Measurements from ENCODE around the gene PLAAT5.

The PLAAT5 gene

GRCh38 chr11:63485777-63486176 is 5.2 kb downstream of the PLAAT5 start:
- Histone ChIP-seq H3K36me3 (ENCODE audit: control insufficient read depth, insufficient read depth, low read length) (no peaks in the 10 kb centered on the region), H3K4me3 (ENCODE audit: extremely low read depth, insufficient read depth, low read length, poor library complexity, severe bottlenecking) (no peak overlapping the region), H3K9me3 (ENCODE audit: control insufficient read depth, low read length) (peaks cover 9% of the 10 kb centered on the region), H3K4me1 (ENCODE audit: control insufficient read depth, insufficient read depth, low read length, poor library complexity, severe bottlenecking) (no peaks in the 10 kb centered on the region), H3K27ac (ENCODE audit: low read depth, low read length, severe bottlenecking) (no peak overlapping the region)
- WGBS, 2 experiments (ENCODE audit: insufficient coverage in 2 of 2), result 80% methylated on average over 1 of the region's 3 CpGs; no CpG with 5 or more reads in 1 of the 2 experiments

GRCh38 chr11:63480039-63480438 is 10.9 kb downstream of the PLAAT5 start:
- Histone ChIP-seq H3K4me3 (ENCODE audit: extremely low read depth, insufficient read depth, low read length, poor library complexity, severe bottlenecking) (no peak overlapping the region), H3K27ac (ENCODE audit: low read depth, low read length, severe bottlenecking) (no peak overlapping the region), H3K36me3 (ENCODE audit: control insufficient read depth, insufficient read depth, low read length) (no peaks in the 10 kb centered on the region), H3K4me1 (ENCODE audit: control insufficient read depth, insufficient read depth, low read length, poor library complexity, severe bottlenecking) (no peaks in the 10 kb centered on the region), H3K9me3 (ENCODE audit: control insufficient read depth, low read length) (peaks cover 11% of the 10 kb centered on the region)
- 90 to 94% methylated on average over 5 to 6 of the region's 6 CpGs for WGBS, 2 experiments (ENCODE audit: insufficient coverage in 2 of 2)

DNA sequence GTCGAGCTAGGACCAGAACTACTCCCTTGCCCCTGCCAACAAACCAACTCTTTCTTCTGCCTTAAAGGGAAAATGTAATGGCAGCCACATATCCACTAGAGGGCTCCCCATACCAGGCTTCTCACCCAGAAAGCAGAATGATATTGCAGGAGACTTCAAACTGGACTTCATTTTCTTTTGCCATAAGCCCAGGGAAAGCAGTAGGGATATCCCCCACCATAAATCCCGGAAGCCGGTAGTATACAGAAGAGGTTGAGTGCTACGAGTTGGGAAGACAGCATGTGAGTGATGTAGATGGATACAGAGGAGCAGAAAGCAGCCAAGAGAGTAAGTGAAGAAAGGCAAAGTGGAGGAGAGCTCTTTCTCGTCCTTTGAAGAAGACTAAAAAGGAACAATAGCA is 12.1 kb downstream of the PLAAT5 start:
- Histone ChIP-seq H3K27ac (ENCODE audit: low read depth, low read length, severe bottlenecking) (no peak overlapping the region), H3K36me3 (ENCODE audit: control insufficient read depth, insufficient read depth, low read length) (no peaks in the 10 kb centered on the region), H3K4me1 (ENCODE audit: control insufficient read depth, insufficient read depth, low read length, poor library complexity, severe bottlenecking) (no peaks in the 10 kb centered on the region), H3K9me3 (ENCODE audit: control insufficient read depth, low read length) (peaks cover 8% of the 10 kb centered on the region), H3K4me3 (ENCODE audit: extremely low read depth, insufficient read depth, low read length, poor library complexity, severe bottlenecking) (no peak overlapping the region)
- 4 to 43% methylated on average over 2 to 3 of the region's 5 CpGs for WGBS, 2 experiments (ENCODE audit: insufficient coverage in 2 of 2)

DNA sequence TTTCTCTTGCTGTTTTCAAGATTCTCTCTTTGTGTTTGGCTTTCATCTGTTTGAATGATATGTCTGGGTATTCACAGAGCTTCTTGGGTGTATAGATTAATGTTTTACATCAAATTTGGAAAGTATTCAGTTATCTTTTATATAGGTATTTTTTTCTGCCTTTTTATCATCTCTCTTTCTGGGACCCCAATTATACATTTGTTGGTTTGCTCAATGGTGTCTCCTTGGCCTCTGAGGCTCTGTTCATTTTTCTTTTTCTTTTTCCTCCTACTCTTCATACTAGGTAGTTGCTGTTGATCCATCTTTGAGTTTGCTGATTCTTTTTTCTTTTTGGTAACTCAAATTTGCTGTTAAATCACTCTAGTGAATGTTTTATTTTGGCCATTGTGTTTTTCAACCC is 14.3 kb downstream of the PLAAT5 start:
- H3K9me3 ChIP-seq (ENCODE audit: control insufficient read depth, low read length), result peaks cover 8% of the 10 kb centered on the region
- no peaks in the 10 kb centered on the region for H3K4me1 ChIP-seq (ENCODE audit: control insufficient read depth, insufficient read depth, low read length, poor library complexity, severe bottlenecking)
- H3K27ac ChIP-seq (ENCODE audit: low read depth, low read length, severe bottlenecking), result no peak overlapping the region
- H3K4me3 ChIP-seq (ENCODE audit: extremely low read depth, insufficient read depth, low read length, poor library complexity, severe bottlenecking), result no peak overlapping the region
- no peaks in the 10 kb centered on the region for H3K36me3 ChIP-seq (ENCODE audit: control insufficient read depth, insufficient read depth, low read length)

- 40% methylated on average over 1 of the region's 3 CpGs; no CpG with 5 or more reads in 1 of the 2 experiments for WGBS, 2 experiments (ENCODE audit: insufficient coverage in 2 of 2)
- no peaks in the 10 kb centered on the region for H3K4me1 ChIP-seq (ENCODE audit: control insufficient read depth, insufficient read depth, low read length, poor library complexity, severe bottlenecking)
- H3K9me3 ChIP-seq (ENCODE audit: control insufficient read depth, low read length), result peaks cover 8% of the 10 kb centered on the region
- no peak overlapping the region for H3K4me3 ChIP-seq (ENCODE audit: extremely low read depth, insufficient read depth, low read length, poor library complexity, severe bottlenecking)
- no peaks in the 10 kb centered on the region for H3K36me3 ChIP-seq (ENCODE audit: control insufficient read depth, insufficient read depth, low read length)
- no peak overlapping the region for H3K27ac ChIP-seq (ENCODE audit: low read depth, low read length, severe bottlenecking)
Measured at GRCh38 chr11:63472372-63472771, 18.6 kb downstream of the PLAAT5 start.

GRCh38 chr11:63470311-63470710 is 20.7 kb downstream of the PLAAT5 start:
- Histone ChIP-seq H3K4me3 (ENCODE audit: extremely low read depth, insufficient read depth, low read length, poor library complexity, severe bottlenecking) (no peak overlapping the region), H3K9me3 (ENCODE audit: control insufficient read depth, low read length) (no peaks in the 10 kb centered on the region), H3K27ac (ENCODE audit: low read depth, low read length, severe bottlenecking) (no peak overlapping the region), H3K4me1 (ENCODE audit: control insufficient read depth, insufficient read depth, low read length, poor library complexity, severe bottlenecking) (no peaks in the 10 kb centered on the region), H3K36me3 (ENCODE audit: control insufficient read depth, insufficient read depth, low read length) (no peaks in the 10 kb centered on the region)
- no CpG with 5 or more reads among the region's 3 CpGs for WGBS, 2 experiments (ENCODE audit: insufficient coverage in 2 of 2)

- H3K27ac ChIP-seq (ENCODE audit: low read depth, low read length, severe bottlenecking), result no peak overlapping the region
- H3K36me3 ChIP-seq (ENCODE audit: control insufficient read depth, insufficient read depth, low read length), result no peaks in the 10 kb centered on the region
- no peaks in the 10 kb centered on the region for H3K9me3 ChIP-seq (ENCODE audit: control insufficient read depth, low read length)
- no peak overlapping the region for H3K4me3 ChIP-seq (ENCODE audit: extremely low read depth, insufficient read depth, low read length, poor library complexity, severe bottlenecking)
- H3K4me1 ChIP-seq (ENCODE audit: control insufficient read depth, insufficient read depth, low read length, poor library complexity, severe bottlenecking), result no peaks in the 10 kb centered on the region
Measured at GRCh38 chr11:63462137-63462536, 28.8 kb downstream of the PLAAT5 start.

DNA sequence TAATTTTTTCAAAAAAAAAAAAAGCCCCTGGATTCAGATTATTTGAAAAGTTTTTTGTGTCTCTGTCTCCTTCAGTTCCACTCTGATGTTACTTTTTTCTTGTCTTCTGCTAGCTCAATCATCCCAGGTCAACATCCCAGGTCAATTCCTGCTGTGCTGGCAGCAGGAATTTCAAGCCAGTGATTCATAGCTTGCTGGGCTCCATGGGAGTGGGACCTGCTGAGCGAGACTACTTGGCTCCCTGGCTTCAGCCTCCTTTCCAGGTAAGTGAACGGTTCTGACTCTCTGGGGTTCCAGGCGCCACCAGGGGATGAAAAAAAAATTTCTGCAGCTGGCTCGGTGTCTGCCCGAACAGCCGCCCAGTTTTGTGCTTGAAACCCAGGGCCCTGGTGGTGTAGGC is 31.4 kb downstream of the PLAAT5 start:
- Histone ChIP-seq H3K4me1 (ENCODE audit: control insufficient read depth, insufficient read depth, low read length, poor library complexity, severe bottlenecking) (no peaks in the 10 kb centered on the region), H3K36me3 (ENCODE audit: control insufficient read depth, insufficient read depth, low read length) (no peaks in the 10 kb centered on the region), H3K4me3 (ENCODE audit: extremely low read depth, insufficient read depth, low read length, poor library complexity, severe bottlenecking) (no peak overlapping the region), H3K9me3 (ENCODE audit: control insufficient read depth, low read length) (no peaks in the 10 kb centered on the region), H3K27ac (ENCODE audit: low read depth, low read length, severe bottlenecking) (no peak overlapping the region)
- 51 to 54% methylated on average over 6 of the region's 6 CpGs for WGBS, 2 experiments (ENCODE audit: insufficient coverage in 2 of 2)

DNA sequence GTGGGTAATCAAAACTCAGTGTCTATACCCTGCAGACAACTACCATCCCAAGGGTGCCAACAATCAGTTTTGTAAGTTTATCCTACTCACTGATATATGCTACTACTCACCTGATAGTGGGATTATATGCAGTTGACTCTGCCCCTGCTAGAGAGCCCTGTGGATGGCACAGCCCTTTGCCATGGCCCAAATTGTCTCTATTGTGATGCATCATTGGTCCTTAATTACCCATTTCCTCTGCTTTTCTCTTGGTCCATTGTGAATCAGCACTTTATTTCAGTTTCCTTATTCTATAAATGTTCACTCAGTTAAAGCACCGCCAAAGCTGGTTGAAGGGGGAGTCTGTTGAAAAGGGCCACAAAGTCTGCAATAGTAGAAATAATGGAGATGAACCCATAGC is 42.3 kb downstream of the PLAAT5 start:
- H3K4me1 ChIP-seq (ENCODE audit: control insufficient read depth, insufficient read depth, low read length, poor library complexity, severe bottlenecking), result peaks cover 3% of the 10 kb centered on the region
- H3K36me3 ChIP-seq (ENCODE audit: control insufficient read depth, insufficient read depth, low read length), result no peaks in the 10 kb centered on the region
- H3K4me3 ChIP-seq (ENCODE audit: extremely low read depth, insufficient read depth, low read length, poor library complexity, severe bottlenecking), result no peak overlapping the region
- no peak overlapping the region for H3K27ac ChIP-seq (ENCODE audit: low read depth, low read length, severe bottlenecking)
- H3K9me3 ChIP-seq (ENCODE audit: control insufficient read depth, low read length), result no peaks in the 10 kb centered on the region
- no CpG with 5 or more reads among the region's 1 CpG for WGBS, 2 experiments (ENCODE audit: insufficient coverage in 2 of 2)

DNA sequence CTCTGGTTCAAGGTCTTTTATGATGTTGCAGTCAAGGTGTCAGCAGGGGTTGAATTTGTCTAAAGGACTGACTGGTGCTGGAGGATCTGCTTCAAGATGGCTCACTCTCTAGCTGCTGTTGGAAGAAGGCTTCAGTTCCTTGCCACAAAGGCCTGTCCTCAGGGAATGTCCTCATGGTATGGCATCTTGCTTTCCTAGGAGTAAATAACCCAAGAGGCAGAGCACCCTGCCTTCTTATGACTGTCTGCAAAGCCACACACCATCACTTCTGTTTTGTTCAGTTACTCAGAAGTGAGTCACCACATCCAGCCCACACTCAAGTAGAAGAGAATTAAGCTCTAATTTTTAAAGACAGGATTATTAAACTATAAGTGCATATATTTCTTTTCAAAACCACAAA is 45.2 kb downstream of the PLAAT5 start:
- peaks cover 3% of the 10 kb centered on the region for H3K4me1 ChIP-seq (ENCODE audit: control insufficient read depth, insufficient read depth, low read length, poor library complexity, severe bottlenecking)
- H3K27ac ChIP-seq (ENCODE audit: low read depth, low read length, severe bottlenecking), result no peak overlapping the region
- H3K4me3 ChIP-seq (ENCODE audit: extremely low read depth, insufficient read depth, low read length, poor library complexity, severe bottlenecking), result no peak overlapping the region
- no peaks in the 10 kb centered on the region for H3K36me3 ChIP-seq (ENCODE audit: control insufficient read depth, insufficient read depth, low read length)
- H3K9me3 ChIP-seq (ENCODE audit: control insufficient read depth, low read length), result no peaks in the 10 kb centered on the region

DNA sequence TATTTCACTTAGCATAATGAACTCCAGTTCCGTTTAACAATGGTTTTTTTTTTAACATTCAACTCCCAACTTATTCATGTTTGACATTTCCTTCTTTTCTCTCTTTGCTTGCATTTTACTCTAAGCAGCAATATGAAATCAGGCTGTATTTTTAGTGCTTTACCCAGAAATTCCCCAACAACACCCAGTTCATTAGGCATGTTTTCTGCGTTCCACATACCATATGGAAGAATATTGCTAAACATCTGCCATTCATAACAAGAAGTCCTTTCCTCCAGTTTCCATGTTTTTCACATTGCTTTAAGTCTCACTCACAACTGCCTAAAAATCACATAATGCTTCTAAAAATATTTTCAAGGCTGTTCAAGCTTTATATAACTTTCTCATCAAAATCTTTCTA is 45.8 kb downstream of the PLAAT5 start:
- Histone ChIP-seq H3K4me3 (ENCODE audit: extremely low read depth, insufficient read depth, low read length, poor library complexity, severe bottlenecking) (no peak overlapping the region), H3K27ac (ENCODE audit: low read depth, low read length, severe bottlenecking) (no peak overlapping the region)
- WGBS, 2 experiments (ENCODE audit: insufficient coverage in 2 of 2), result 93 to 95% methylated on average over 2 of the region's 2 CpGs

DNA sequence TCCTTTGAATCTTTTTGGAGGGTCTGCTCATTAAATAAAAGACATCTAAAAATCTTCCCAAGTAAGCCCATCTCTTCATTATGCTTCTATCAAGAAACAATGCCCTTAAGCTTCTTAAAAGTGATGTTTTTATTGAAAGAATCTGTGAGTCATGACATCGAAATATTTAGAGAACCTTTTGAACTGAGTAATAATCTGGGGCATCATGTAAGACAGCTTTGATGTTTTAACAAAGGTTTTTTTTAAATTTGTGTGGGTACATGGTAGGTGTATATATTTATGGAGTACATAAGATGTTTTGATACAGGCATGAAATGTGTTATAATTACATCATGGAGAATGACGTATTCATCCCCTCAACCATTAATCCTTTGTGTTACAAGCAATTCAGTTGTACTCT is 46.8 kb downstream of the PLAAT5 start:
- Histone ChIP-seq H3K27ac (ENCODE audit: low read depth, low read length, severe bottlenecking) (no peak overlapping the region), H3K36me3 (ENCODE audit: control insufficient read depth, insufficient read depth, low read length) (no peaks in the 10 kb centered on the region), H3K4me3 (ENCODE audit: extremely low read depth, insufficient read depth, low read length, poor library complexity, severe bottlenecking) (no peak overlapping the region), H3K9me3 (ENCODE audit: control insufficient read depth, low read length) (no peaks in the 10 kb centered on the region), H3K4me1 (ENCODE audit: control insufficient read depth, insufficient read depth, low read length, poor library complexity, severe bottlenecking) (peaks cover 3% of the 10 kb centered on the region)
- 92 to 100% methylated on average over 1 of the region's 2 CpGs for WGBS, 2 experiments (ENCODE audit: insufficient coverage in 2 of 2)

More for the DNA sequence above, 45.8 kb downstream of the PLAAT5 start:
- peaks cover 3% of the 10 kb centered on the region for H3K4me1 ChIP-seq (ENCODE audit: control insufficient read depth, insufficient read depth, low read length, poor library complexity, severe bottlenecking)
- H3K36me3 ChIP-seq (ENCODE audit: control insufficient read depth, insufficient read depth, low read length), result no peaks in the 10 kb centered on the region
- H3K9me3 ChIP-seq (ENCODE audit: control insufficient read depth, low read length), result no peaks in the 10 kb centered on the region
